H1 (cell line): ENCODE measurements around the gene TFEC. TPM values are rescaled to one million over a fixed set of nuclear protein-coding genes. Genes with fewer than 3 reads are reported as not detected.

Experiments
- CTCF ChIA-PET: fragments of 300-600 bp; sonication (Branson Sonifier 250); formaldehyde crosslinking; loops from one replicate; lab custom pipeline; 2021; ENCODE audit not compliant: partially characterized antibody; lab: Charles Lee
- POLR2A ChIA-PET: fragments of 300-600 bp; sonication (Branson Sonifier 250); formaldehyde crosslinking; loops from one replicate; lab custom pipeline; 2021; ENCODE audit warnings: inconsistent platforms; ENCODE audit not compliant: partially characterized antibody; lab: Charles Lee
- DNase-seq, 2 experiments: peaks; one replicate each; pipeline versions ENCODE4 v3.0.0 to v3.0.0-alpha.2; 2010 to 2022; ENCODE audit warnings: low spot score in 2 of 2, low read depth in 1 of 2, mixed read lengths in 1 of 2
- FAIRE-seq: peaks from 2 replicates; lab custom pipeline; 2011; peaks lifted over from hg19 to GRCh38; lab: Jason Lieb, UNC
- H2AFZ ChIP-seq: 2 replicates; pipeline ENCODE4 v1.8.1; 2012; ENCODE audit warnings: low read length, inconsistent platforms
- H2AK5ac ChIP-seq: 2 replicates; pipeline ENCODE4 v1.6.1; 2013; ENCODE audit warnings: low read depth, low read length
- H2BK120ac ChIP-seq: replicated peaks from 2 replicates; pipeline ENCODE3; 2013; ENCODE audit warnings: low read depth, low read length, inconsistent platforms
- H2BK12ac ChIP-seq: 2 replicates; pipeline ENCODE4 v1.6.1; 2013; ENCODE audit warnings: low read depth, low read length
- H2BK15ac ChIP-seq: 2 replicates; pipeline ENCODE4 v1.6.1; 2013; ENCODE audit warnings: low read length
- H2BK20ac ChIP-seq: 2 replicates; pipeline ENCODE4 v1.6.1; 2013; ENCODE audit warnings: low read length
- H2BK5ac ChIP-seq: 2 replicates; pipeline ENCODE4 v1.6.1; 2013; ENCODE audit warnings: low read depth, low read length
- H3K14ac ChIP-seq: 2 replicates; pipeline ENCODE4 v1.6.1; 2013; ENCODE audit warnings: inconsistent platforms; ENCODE audit not compliant: insufficient read length
- H3K18ac ChIP-seq: 2 replicates; pipeline ENCODE4 v1.6.1; 2013; ENCODE audit warnings: low read length; ENCODE audit errors: extremely low read depth
- H3K23ac ChIP-seq: 2 replicates; pipeline ENCODE4 v1.6.1; 2013; ENCODE audit warnings: inconsistent platforms; ENCODE audit not compliant: insufficient read length
- H3K23me2 ChIP-seq: 2 replicates; pipeline ENCODE4 v1.6.1; 2013; ENCODE audit warnings: low read depth, low read length
- H3K27ac ChIP-seq: 2 replicates; pipeline ENCODE4 v1.6.1; 2011; ENCODE audit warnings: low read depth, low read length, inconsistent platforms
- H3K27me3 ChIP-seq, 4 experiments: replicated peaks in 1 of 4; 1 replicate in 1 of 4; 2 replicates in 3 of 4; pipeline versions ENCODE4 v1.6.1 to v1.8.1; 2011 to 2013; ENCODE audit warnings: low read length in 3 of 4, mild to moderate bottlenecking in 3 of 4, inconsistent platforms in 2 of 4, mixed read lengths in 2 of 4, moderate library complexity in 1 of 4; ENCODE audit not compliant: control insufficient read depth in 3 of 4, insufficient read depth in 3 of 4; ENCODE audit errors: extremely low read depth in 1 of 4
- H3K36me3 ChIP-seq, 4 experiments: 2 replicates each; pipeline versions ENCODE4 v1.6.1 to v1.8.1; 2011 to 2013; ENCODE audit warnings: mild to moderate bottlenecking in 4 of 4, low read length in 3 of 4, moderate library complexity in 2 of 4, control low read depth in 1 of 4, inconsistent platforms in 1 of 4; ENCODE audit not compliant: insufficient read depth in 4 of 4, control insufficient read depth in 2 of 4
- H3K4ac ChIP-seq: replicated peaks from 2 replicates; pipeline ENCODE3; 2013; ENCODE audit warnings: low read length, low read depth, mixed read lengths, inconsistent platforms; ENCODE audit not compliant: insufficient read length
- H3K4me1 ChIP-seq, 4 experiments: replicated peaks in 1 of 4; 1 replicate in 1 of 4; 2 replicates in 3 of 4; pipeline versions ENCODE4 v1.6.1 to v1.8.1; 2011 to 2013; ENCODE audit warnings: low read length in 3 of 4, inconsistent platforms in 2 of 4, mixed read lengths in 1 of 4; ENCODE audit not compliant: insufficient read depth in 4 of 4, control insufficient read depth in 3 of 4
- H3K4me2 ChIP-seq, 2 experiments: 2 replicates each; pipeline versions ENCODE4 v1.6.1 to v1.8.1; 2011 to 2013; ENCODE audit warnings: low read depth in 2 of 2, low read length in 2 of 2, control low read depth in 1 of 2, inconsistent platforms in 1 of 2, mild to moderate bottlenecking in 1 of 2; ENCODE audit not compliant: insufficient read depth in 1 of 2
- H3K4me3 ChIP-seq, 4 experiments: fragments of 200-600, 300-600 bp in 1 of 4; sonication (generic), shearing (Covaris generic), sonication (Bioruptor Twin) in 1 of 4; 2 replicates each; pipeline versions ENCODE4 v1.5.1 to v1.8.1; 2011 to 2016; ENCODE audit warnings: low read length in 4 of 4, low read depth in 3 of 4, control low read depth in 2 of 4, inconsistent platforms in 2 of 4, mild to moderate bottlenecking in 2 of 4, mixed read lengths in 1 of 4, moderate library complexity in 1 of 4; ENCODE audit not compliant: insufficient read depth in 2 of 4; ENCODE audit errors: extremely low read depth in 1 of 4
- H3K56ac ChIP-seq: replicated peaks from 2 replicates; pipeline ENCODE3; 2013; ENCODE audit warnings: low read depth, mild to moderate bottlenecking, mixed read lengths, low read length, inconsistent platforms; ENCODE audit not compliant: insufficient read length
- H3K79me1 ChIP-seq: 2 replicates; pipeline ENCODE4 v1.6.1; 2013; ENCODE audit warnings: low read depth, low read length, control low read depth
- H3K79me2 ChIP-seq, 2 experiments: 2 replicates each; pipeline versions ENCODE4 v1.6.1 to v1.8.1; 2012 to 2013; ENCODE audit warnings: low read length in 2 of 2, mild to moderate bottlenecking in 2 of 2, inconsistent platforms in 1 of 2; ENCODE audit not compliant: insufficient read depth in 2 of 2, control insufficient read depth in 1 of 2
- H3K9ac ChIP-seq, 4 experiments: replicated peaks in 1 of 4; 1 replicate in 1 of 4; 2 replicates in 3 of 4; pipeline versions ENCODE4 v1.6.1 to v1.8.1; 2011 to 2013; ENCODE audit warnings: low read depth in 3 of 4, low read length in 3 of 4, control low read depth in 2 of 4, mild to moderate bottlenecking in 2 of 4, moderate library complexity in 2 of 4, inconsistent platforms in 1 of 4; ENCODE audit errors: extremely low read depth in 1 of 4
- H3K9me3 ChIP-seq, 2 experiments: 2 replicates each; pipeline versions ENCODE4 v1.6.1 to v1.8.1; 2012 to 2013; ENCODE audit warnings: mild to moderate bottlenecking in 2 of 2, moderate library complexity in 2 of 2, control low read depth in 1 of 2, inconsistent platforms in 1 of 2, low read depth in 1 of 2, low read length in 1 of 2, mixed read lengths in 1 of 2; ENCODE audit not compliant: insufficient read depth in 2 of 2
- H4K20me1 ChIP-seq, 2 experiments: replicated peaks in 1 of 2; 2 replicates each; pipeline versions ENCODE3 to v1.8.1; 2011 to 2013; ENCODE audit warnings: inconsistent platforms in 2 of 2, low read length in 2 of 2, mild to moderate bottlenecking in 1 of 2; ENCODE audit not compliant: insufficient read depth in 2 of 2, control insufficient read depth in 1 of 2
- H4K5ac ChIP-seq: 2 replicates; pipeline ENCODE4 v1.6.1; 2013; ENCODE audit warnings: low read length, low read depth, mixed read lengths, inconsistent platforms; ENCODE audit not compliant: insufficient read length
- H4K8ac ChIP-seq: 2 replicates; pipeline ENCODE4 v1.8.0; 2013; ENCODE audit warnings: mild to moderate bottlenecking, moderate library complexity, low read length, inconsistent platforms; ENCODE audit not compliant: insufficient read depth; ENCODE audit errors: extremely low read depth
- H4K91ac ChIP-seq: replicated peaks from 2 replicates; pipeline ENCODE3; 2013; ENCODE audit warnings: low read length, mixed read lengths, inconsistent platforms; ENCODE audit not compliant: insufficient read length
- CEBPB ChIP-seq: IDR thresholded peaks from 2 replicates; pipeline ENCODE4 v1.6.1; 2012; ENCODE audit warnings: low read depth, low read length
- E2F6 ChIP-seq: IDR thresholded peaks from 2 replicates; pipeline ENCODE4 v1.6.1; 2012; ENCODE audit warnings: inconsistent platforms
- EP300 ChIP-seq, 2 experiments: IDR thresholded peaks; 1 replicate in 1 of 2; 2 replicates in 1 of 2; pipeline ENCODE4 v1.6.1; 2011 to 2012; ENCODE audit warnings: low read depth in 2 of 2, low read length in 2 of 2, mild to moderate bottlenecking in 2 of 2, borderline replicate concordance in 1 of 2, inconsistent platforms in 1 of 2, moderate library complexity in 1 of 2
- HDAC2 ChIP-seq, 2 experiments: fragments of 300-600 bp in 1 of 2; sonication (generic) in 1 of 2; IDR thresholded peaks; 2 replicates each; pipeline ENCODE4 v1.6.1; 2011 to 2012; ENCODE audit warnings: low read depth in 2 of 2, low read length in 2 of 2, mild to moderate bottlenecking in 2 of 2, moderate library complexity in 2 of 2, borderline replicate concordance in 1 of 2, inconsistent platforms in 1 of 2
- MAX ChIP-seq: IDR thresholded peaks from 2 replicates; pipeline ENCODE4 v1.6.1; 2012; ENCODE audit warnings: inconsistent platforms
- NRF1 ChIP-seq: IDR thresholded peaks from 2 replicates; pipeline ENCODE4 v1.6.1; 2011; ENCODE audit warnings: mild to moderate bottlenecking, low read depth, low read length, improper control_type of control experiment
- POLR2AphosphoS5 ChIP-seq: IDR thresholded peaks from 2 replicates; pipeline ENCODE4 v1.6.1; 2011; ENCODE audit warnings: low read depth, low read length
- RAD21 ChIP-seq, 2 experiments: IDR thresholded peaks in 1 of 2; conservative IDR thresholded peaks in 1 of 2; 2 replicates each; pipeline ENCODE4 v1.6.1; 2011; ENCODE audit warnings: low read depth in 2 of 2, low read length in 2 of 2, improper control_type of control experiment in 1 of 2, inconsistent platforms in 1 of 2, mild to moderate bottlenecking in 1 of 2, moderate library complexity in 1 of 2
- RXRA ChIP-seq: IDR thresholded peaks from 2 replicates; pipeline ENCODE4 v1.6.1; 2011; ENCODE audit warnings: low read depth, mild to moderate bottlenecking, low read length, moderate library complexity; ENCODE audit not compliant: insufficient read depth
- SAP30 ChIP-seq: fragments of 300-600 bp; sonication (generic); IDR thresholded peaks from 2 replicates; pipeline ENCODE4 v1.7.1; 2012; ENCODE audit warnings: low read length, moderate library complexity, mild to moderate bottlenecking, inconsistent platforms; ENCODE audit not compliant: insufficient read depth, insufficient replicate concordance
- SP1 ChIP-seq: IDR thresholded peaks from 2 replicates; pipeline ENCODE4 v1.6.1; 2011; ENCODE audit warnings: low read depth, low read length
- TCF12 ChIP-seq: IDR thresholded peaks from 2 replicates; pipeline ENCODE4 v1.6.1; 2011; ENCODE audit warnings: low read depth, mild to moderate bottlenecking, low read length
- WGBS, 2 experiments: shearing (Covaris generic) in 1 of 2; methylation state at CpG; one replicate each; pipeline versions ENCODE4 v1.1.6 to v1.1.7; 2013 to 2015; ENCODE audit warnings: low lambda C conversion rate in 2 of 2, mixed read lengths in 2 of 2, inconsistent platforms in 1 of 2, low coverage in 1 of 2, missing lambda C conversion rate in 1 of 2; ENCODE audit not compliant: insufficient replicate concordance in 2 of 2, insufficient coverage in 1 of 2, insufficient read length in 1 of 2; ENCODE audit errors: extremely low coverage in 1 of 2, missing lambda C conversion rate in 1 of 2; 5-methylcytosine and 5-hydroxymethylcytosine counted together
- polyA plus RNA-seq, 7 experiments: library from polyadenylated mRNA; depleted of rRNA in 3 of 7; stranded (reverse) in 5 of 7; unstranded in 2 of 7; fragments of >200 nt in 5 of 7; fragments of 200-250 nt in 2 of 7; gene quantifications; 1 replicate in 5 of 7; 2 replicates in 1 of 7; 4 replicates in 1 of 7; pipeline versions ENCODE4 v1.2.1 to v1.2.3, GENCODE V29; 2011 to 2013; ENCODE audit warnings: missing spikeins in 2 of 7, mixed read lengths in 2 of 7
- total RNA-seq: library from RNA; stranded (reverse); fragmentation: NEBNext Ultra II Directional; extraction: Animal tissue kit (Norgen Biotek cat#: 25700); gene quantifications from 2 replicates; pipeline ENCODE4 v1.2.1, GENCODE V29; 2021

Gene TFEC
- total and polyA plus RNA-seq, 2 of the 8 experiments (the other 6 are each of a cell fraction or from before 2014, with no cell fraction given) = not detected

GRCh38 chr7:116037401-116037800 is 6.8 kb upstream of the TFEC start:
- POLR2A ChIA-PET = no interaction called here
- FAIRE-seq = no peak
- no peaks in the 10 kb centered on the region for H3K4me1 ChIP-seq
- TF ChIP-seq RXRA = no peak
- TF ChIP-seq POLR2AphosphoS5 = no peak
- no peak for TF ChIP-seq HDAC2 (IDR thresholded peaks at IDR 0.05; ENCODE audit: borderline replicate concordance in 1 of 2, low read depth in 2 of 2, low read length in 2 of 2)
- no peak for TF ChIP-seq MAX
- TF ChIP-seq TCF12 = no peak
- TF ChIP-seq RAD21 (IDR thresholded peaks at IDR 0.05 in 1 of 2, conservative IDR thresholded peaks at IDR 0.05 in 1 of 2; ENCODE audit: low read depth in 2 of 2, low read length in 2 of 2) = no peak
- no peak for TF ChIP-seq SP1
- no peak for TF ChIP-seq E2F6
- no peak for TF ChIP-seq EP300 (IDR thresholded peaks at IDR 0.05; ENCODE audit: borderline replicate concordance in 1 of 2, low read depth in 2 of 2, low read length in 2 of 2)
- TF ChIP-seq SAP30 = no peak
- TF ChIP-seq NRF1 = no peak
- no peak for TF ChIP-seq CEBPB

More at GRCh38 chr7:116037401-116037800, 6.8 kb upstream of the TFEC start:
- Histone ChIP-seq H2BK12ac (no peak overlapping the region), H4K20me1 (no peaks in the 10 kb centered on the region), H2AK5ac (no peak overlapping the region), H3K4ac (no peak overlapping the region), H3K4me2 (no peak overlapping the region), H3K9ac (no peak overlapping the region), H4K5ac (no peak overlapping the region), H3K14ac (no peak overlapping the region), H3K79me1 (no peaks in the 10 kb centered on the region), H4K91ac (no peak overlapping the region), H2BK20ac (no peak overlapping the region), H3K36me3 (no peaks in the 10 kb centered on the region), H4K8ac (no peak overlapping the region), H3K4me3 (no peak overlapping the region), H2BK120ac (no peak overlapping the region), H3K27me3 (no peaks in the 10 kb centered on the region), H3K9me3 (no peaks in the 10 kb centered on the region), H2BK15ac (no peak overlapping the region), H3K18ac (no peak overlapping the region), H2AFZ (no peak overlapping the region), H3K79me2 (no peaks in the 10 kb centered on the region), H3K23me2 (no peaks in the 10 kb centered on the region; the same call in 1 of the 2 replicates), H3K27ac (no peak overlapping the region), H3K56ac (no peak overlapping the region), H3K23ac (no peak overlapping the region), H2BK5ac (no peak overlapping the region)
- no peak for DNase-seq
- 94% methylated on average over 2 of the region's 2 CpGs; no CpG with 5 or more reads in 1 of the 2 experiments for WGBS, 2 experiments
- CTCF ChIA-PET = no interaction called here
